HFFc6 (cell line): ENCODE data around the gene ITIH6. TPM values are rescaled to one million over a fixed set of nuclear protein-coding genes. Genes with fewer than 3 reads are reported as not detected.
"Not testable (repeated sequence)": the region's sequence is repeated elsewhere in the genome, so short reads cannot be mapped to it uniquely, and the experiment has no call there.

Experiments used
- DNase-seq: peaks from one replicate; pipeline ENCODE4 v3.0.0-alpha.2; 2018
- H3K27ac Mint-ChIP-seq: 2 replicates; pipeline ENCODE4 v1.8.0; 2020; ENCODE audit warnings: mild to moderate bottlenecking, mixed read lengths
- H3K27me3 Mint-ChIP-seq: 2 replicates; pipeline ENCODE4 v1.8.0; 2021; ENCODE audit warnings: mild to moderate bottlenecking, moderate library complexity, mixed read lengths; ENCODE audit not compliant: insufficient read depth
- H3K36me3 Mint-ChIP-seq: 2 replicates; pipeline ENCODE4 v1.8.0; 2021; ENCODE audit warnings: low read depth, mixed read lengths
- H3K4me1 Mint-ChIP-seq: 2 replicates; pipeline ENCODE4 v1.8.0; 2020; ENCODE audit warnings: low read depth, mixed read lengths
- H3K4me3 Mint-ChIP-seq: 2 replicates; pipeline ENCODE4 v1.8.0; 2020; ENCODE audit warnings: mild to moderate bottlenecking, moderate library complexity, mixed read lengths
- H3K9me3 Mint-ChIP-seq: 2 replicates; pipeline ENCODE4 v1.8.0; 2020; ENCODE audit warnings: mild to moderate bottlenecking, mixed read lengths
- CTCF ChIP-seq: fragments of 200-600 bp; sonication (generic); IDR thresholded peaks from 2 replicates; pipeline ENCODE4 v1.5.0; 2021; ENCODE audit warnings: antibody characterized with exemption, mild to moderate bottlenecking
- total RNA-seq, 6 experiments: library from RNA; stranded (reverse); fragmentation: NEBNext Ultra II Directional; extraction: Animal tissue kit (Norgen Biotek cat#: 25700); gene quantifications; 2 replicates in 1 of 6; 3 replicates in 5 of 6; pipeline ENCODE4 v1.2.3, GENCODE V29; 2021

ITIH6 gene
- total RNA-seq, 6 experiments from 2014 or later: not detected

- Mint-ChIP-seq H3K9me3 (no peaks in the 10 kb centered on the region), H3K4me1 (no peaks in the 10 kb centered on the region), H3K4me3 (no peak overlapping the region), H3K27me3 (peaks cover 6% of the 10 kb centered on the region), H3K27ac (no peak overlapping the region), H3K36me3 (no peaks in the 10 kb centered on the region)
- DNase-seq: no peak
- TF ChIP-seq CTCF: no peak
Measured at GRCh38 chrX:54754854-54755253, 43.2 kb downstream of the ITIH6 start.

DNA sequence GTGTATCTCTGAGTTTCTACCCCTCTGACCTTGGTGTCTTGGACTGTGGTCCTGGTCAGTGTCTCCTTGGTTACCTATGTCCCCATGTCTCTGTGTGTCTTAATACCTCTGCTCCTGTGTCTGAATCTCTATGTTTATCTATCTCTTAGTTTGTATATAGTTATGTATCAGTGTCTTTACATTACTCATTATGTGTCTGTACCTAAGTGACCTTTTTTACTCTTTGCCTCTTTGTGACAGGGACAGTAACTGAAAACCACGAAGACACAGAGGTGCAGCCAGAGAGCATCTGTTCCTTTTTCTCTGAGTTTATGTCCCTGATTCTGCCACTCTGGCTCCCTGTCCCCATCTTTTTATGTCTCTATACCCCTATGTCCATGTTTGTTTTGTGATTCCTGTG lies 49.4 kb downstream of the ITIH6 start:
- no peak overlapping the region for H3K27ac Mint-ChIP-seq
- no peaks in the 10 kb centered on the region for H3K36me3 Mint-ChIP-seq
- no peak for TF ChIP-seq CTCF
- peaks cover 1% of the 10 kb centered on the region; the same call in 1 of the 2 replicates for H3K27me3 Mint-ChIP-seq
- no peak for DNase-seq
- H3K4me1 Mint-ChIP-seq: no peaks in the 10 kb centered on the region
- H3K9me3 Mint-ChIP-seq: no peaks in the 10 kb centered on the region
- no peak overlapping the region for H3K4me3 Mint-ChIP-seq

GRCh38 chrX:54747733-54748393 lies 50.2 kb downstream of the ITIH6 start:
- H3K4me1 Mint-ChIP-seq: no peaks in the 10 kb centered on the region
- H3K27ac Mint-ChIP-seq: no peak overlapping the region
- H3K27me3 Mint-ChIP-seq: peaks cover 1% of the 10 kb centered on the region; the same call in 1 of the 2 replicates
- TF ChIP-seq CTCF: no peak
- no peak for DNase-seq
- H3K9me3 Mint-ChIP-seq: no peaks in the 10 kb centered on the region
- no peak overlapping the region for H3K4me3 Mint-ChIP-seq
- no peaks in the 10 kb centered on the region for H3K36me3 Mint-ChIP-seq

DNA sequence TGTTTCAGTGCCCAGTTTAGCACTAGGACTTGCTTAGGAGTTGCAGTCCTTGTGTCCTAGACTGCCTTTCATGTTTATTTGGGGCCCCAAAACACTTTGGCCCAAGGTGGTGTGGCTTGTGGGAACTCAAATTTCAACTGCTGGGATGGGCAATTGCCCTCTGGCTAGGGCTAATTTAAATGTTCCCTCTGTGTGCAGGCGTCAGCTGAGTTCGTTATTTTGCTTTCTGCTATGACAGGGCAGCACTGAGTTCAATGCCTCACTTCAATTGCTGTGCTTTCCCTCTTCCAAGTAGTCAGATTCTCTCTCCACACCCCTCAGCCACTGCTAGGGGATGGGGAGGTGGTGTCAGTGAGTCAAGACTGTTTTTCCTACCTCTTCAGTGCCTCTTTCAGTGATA lies 51.1 kb downstream of the ITIH6 start:
- Mint-ChIP-seq H3K4me3 (no peak overlapping the region), H3K4me1 (no peaks in the 10 kb centered on the region), H3K27ac (no peak overlapping the region), H3K27me3 (peaks cover 1% of the 10 kb centered on the region; the same call in 1 of the 2 replicates), H3K9me3 (no peaks in the 10 kb centered on the region), H3K36me3 (no peaks in the 10 kb centered on the region)
- DNase-seq: no peak
- TF ChIP-seq CTCF: no peak

GRCh38 chrX:54745676-54746075 lies 52.4 kb downstream of the ITIH6 start:
- H3K36me3 Mint-ChIP-seq: no peaks in the 10 kb centered on the region
- H3K4me1 Mint-ChIP-seq: no peaks in the 10 kb centered on the region
- H3K27ac Mint-ChIP-seq: no peak overlapping the region
- H3K27me3 Mint-ChIP-seq: no peaks in the 10 kb centered on the region
- TF ChIP-seq CTCF: no peak
- no peak overlapping the region for H3K4me3 Mint-ChIP-seq
- H3K9me3 Mint-ChIP-seq: no peaks in the 10 kb centered on the region
- no peak for DNase-seq

- not testable (repeated sequence) for H3K27ac Mint-ChIP-seq, H3K4me3 Mint-ChIP-seq, H3K36me3 Mint-ChIP-seq, H3K4me1 Mint-ChIP-seq, DNase-seq, H3K9me3 Mint-ChIP-seq, H3K27me3 Mint-ChIP-seq
Measured at GRCh38 chrX:54738567-54738966, 59.5 kb downstream of the ITIH6 start.

GRCh38 chrX:54736298-54736942 lies 61.6 kb downstream of the ITIH6 start:
- not testable (repeated sequence) for H3K9me3 Mint-ChIP-seq, H3K36me3 Mint-ChIP-seq, H3K27ac Mint-ChIP-seq, H3K4me3 Mint-ChIP-seq, H3K4me1 Mint-ChIP-seq, H3K27me3 Mint-ChIP-seq, DNase-seq
